HepG2 (cell line): ENCODE measurements around the gene SDC3.
"Not testable (repeated sequence)": the region's sequence is repeated elsewhere in the genome, so short reads cannot be mapped to it uniquely, and the experiment has no call there.

Experiments used
- TARDBP ChIP-seq: sonication (generic); formaldehyde crosslinking; IDR thresholded peaks from 2 replicates; pipeline ENCODE4 v1.8.0; 2022; ENCODE audit warnings: mild to moderate bottlenecking, missing genetic modification reagents
- TF ChIP-seq, protein P1 (sequence below): sonication (generic); formaldehyde crosslinking; conservative IDR thresholded peaks from 2 replicates; pipeline ENCODE4 v1.8.0; 2022; ENCODE audit warnings: low read depth, missing genetic modification reagents

DNA sequence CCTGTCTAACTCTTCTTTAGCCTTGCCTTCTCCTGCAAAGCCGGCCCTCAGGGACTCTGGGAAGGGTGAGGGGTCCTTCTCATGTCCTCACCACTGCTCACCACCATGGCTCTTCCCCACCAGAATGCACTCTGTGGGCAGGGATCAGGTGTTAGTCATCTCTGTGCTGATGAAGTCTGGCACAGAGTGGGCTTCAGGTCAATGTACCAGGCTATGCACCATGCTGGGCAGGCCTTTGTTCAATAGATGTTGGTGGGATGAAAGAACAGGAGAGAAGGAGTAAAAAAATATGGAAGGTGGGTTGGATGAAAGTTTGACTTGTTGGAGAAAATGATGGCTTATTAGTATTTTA lies 40.9 kb upstream of the SDC3 start:
- TF ChIP-seq, protein P1, sequence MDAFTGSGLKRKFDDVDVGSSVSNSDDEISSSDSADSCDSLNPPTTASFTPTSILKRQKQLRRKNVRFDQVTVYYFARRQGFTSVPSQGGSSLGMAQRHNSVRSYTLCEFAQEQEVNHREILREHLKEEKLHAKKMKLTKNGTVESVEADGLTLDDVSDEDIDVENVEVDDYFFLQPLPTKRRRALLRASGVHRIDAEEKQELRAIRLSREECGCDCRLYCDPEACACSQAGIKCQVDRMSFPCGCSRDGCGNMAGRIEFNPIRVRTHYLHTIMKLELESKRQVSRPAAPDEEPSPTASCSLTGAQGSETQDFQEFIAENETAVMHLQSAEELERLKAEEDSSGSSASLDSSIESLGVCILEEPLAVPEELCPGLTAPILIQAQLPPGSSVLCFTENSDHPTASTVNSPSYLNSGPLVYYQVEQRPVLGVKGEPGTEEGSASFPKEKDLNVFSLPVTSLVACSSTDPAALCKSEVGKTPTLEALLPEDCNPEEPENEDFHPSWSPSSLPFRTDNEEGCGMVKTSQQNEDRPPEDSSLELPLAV (CRISPR knock-in tag) = not testable (repeated sequence)
- not testable (repeated sequence) for TF ChIP-seq TARDBP (CRISPR knock-in tag)
